Lung (tissue), 13 donors: ENCODE measurements around the gene RPUSD4. TPM values are rescaled to one million over a fixed set of nuclear protein-coding genes. Genes with fewer than 3 reads are reported as not detected.

Experiments
- ATAC-seq: fragments of 200-7000 bp; cut with Tn5 transposase; one replicate; pipeline ENCODE4 v1.9.1; 2020; ENCODE audit warnings: moderate number of reproducible peaks; ENCODE audit not compliant: insufficient read depth, low FRiP score
- DNase-seq, 3 donors: peaks; one replicate each; pipeline ENCODE4 v3.0.0-alpha.2; 2013 to 2017
- H3K27ac ChIP-seq, 2 donors: one replicate each; pipeline ENCODE4 v1.5.1; 2013; ENCODE audit warnings: mild to moderate bottlenecking in 2 of 2, moderate library complexity in 2 of 2, control low read depth in 1 of 2, inconsistent platforms in 1 of 2, low read depth in 1 of 2, low read length in 1 of 2
- H3K27me3 ChIP-seq, 3 donors: one replicate each; pipeline ENCODE4 v1.5.1; 2013; ENCODE audit warnings: low read length in 2 of 3; ENCODE audit not compliant: control insufficient read depth in 3 of 3, insufficient read depth in 3 of 3
- H3K36me3 ChIP-seq, 4 donors: one replicate each; pipeline ENCODE4 v1.5.1; 2013; ENCODE audit warnings: low read length in 4 of 4, mild to moderate bottlenecking in 1 of 4, moderate library complexity in 1 of 4; ENCODE audit not compliant: control insufficient read depth in 4 of 4, insufficient read depth in 4 of 4
- H3K4me1 ChIP-seq, 5 donors: one replicate each; pipeline ENCODE4 v1.5.1; 2013; ENCODE audit warnings: low read length in 5 of 5, mild to moderate bottlenecking in 2 of 5, moderate library complexity in 1 of 5; ENCODE audit not compliant: control insufficient read depth in 5 of 5, insufficient read depth in 5 of 5
- H3K4me3 ChIP-seq: one replicate; pipeline ENCODE4 v1.5.1; 2013; ENCODE audit warnings: mild to moderate bottlenecking, control low read depth, moderate library complexity
- H3K9ac ChIP-seq, 2 donors: one replicate each; pipeline ENCODE4 v1.5.1; 2013; ENCODE audit warnings: low read length in 2 of 2, control low read depth in 1 of 2; ENCODE audit not compliant: insufficient read depth in 1 of 2
- H3K9me3 ChIP-seq, 4 donors: one replicate each; pipeline ENCODE4 v1.5.1; 2013; ENCODE audit warnings: low read length in 3 of 4, mild to moderate bottlenecking in 1 of 4, moderate library complexity in 1 of 4; ENCODE audit not compliant: control insufficient read depth in 4 of 4, insufficient read depth in 3 of 4
- CTCF ChIP-seq: IDR thresholded peaks from 2 replicates; pipeline ENCODE4 v1.5.1; 2012; ENCODE audit warnings: mild to moderate bottlenecking; ENCODE audit errors: control extremely low read depth, extremely low read depth
- WGBS, 2 donors: extraction: QIAGEN DNeasy Blood & Tissue Kit; methylation state at CpG; one replicate each; pipeline ENCODE4 v1.1.7; 2013; 5-methylcytosine and 5-hydroxymethylcytosine counted together
- polyA plus RNA-seq, 2 donors: library from polyadenylated mRNA; stranded (reverse); fragments of 200-250 nt; gene quantifications; one replicate each; pipeline ENCODE4 v1.2.1, GENCODE V29; 2013
- small RNA-seq: library from RNA; depleted of rRNA; stranded (forward); fragments of <200 nt; gene quantifications from one replicate; pipeline ENCODE3, GENCODE V24; 2014; ENCODE audit warnings: low replicate concordance
- total RNA-seq, 2 donors: library from RNA; depleted of rRNA in 1 of 2; stranded (reverse); fragments of >200 nt in 1 of 2; gene quantifications; one replicate each; pipeline ENCODE4 v1.2.1, GENCODE V29; 2014 to 2021
- donor health status: control.
- donor health status: control.
- donor health status: Bipolar disorder and iron deficiency.
- donor health status: healthy.
- donor health status: DM: yes; HTN: yes; CAD: no.

RPUSD4 gene
- total and polyA plus RNA-seq, 4 donors: 13.3 to 27.8 (median 19.8) TPM

GRCh38 chr11:126152152-126152551, 59.3 kb downstream of the RPUSD4 start:
- no peak overlapping the region for H3K9ac ChIP-seq
- no peak overlapping the region for H3K4me3 ChIP-seq
- no peaks in the 10 kb centered on the region for H3K36me3 ChIP-seq
- H3K9me3 ChIP-seq: peaks cover 0 to 4% (median under 1%) of the 10 kb centered on the region in 4 donors
- ATAC-seq: no peak
- DNase-seq: no peak
- peaks cover 0 to 38% (median 19%) of the 10 kb centered on the region in 5 donors for H3K4me1 ChIP-seq
- H3K27ac ChIP-seq: no peak overlapping the region
- no peak for TF ChIP-seq CTCF
- 90 to 97% methylated on average over 1 of the region's 1 CpG for WGBS, 2 donors
- H3K27me3 ChIP-seq: no peaks in the 10 kb centered on the region

Small RNA genes within 50 kb of the gene (small RNA-seq; reads per million reads assigned to genes)
- not detected for gene AP001893.2
- gene RN7SL351P: not detected
- not detected for gene RNU4-86P

Other genes starting within 250 kb of the RPUSD4 start
- gene CDON, start 148.8 kb downstream of the RPUSD4 start, total RNA-seq: 10 to 100 TPM; 17.8 to 25.6 TPM
- gene CDON, start 148.8 kb downstream of the RPUSD4 start, polyA plus RNA-seq: 1 to 10 TPM; 1.5 to 1.9 TPM
- gene FAM118B, start 132 bp upstream of the RPUSD4 start, total RNA-seq: 10 to 100 TPM; 23.0 to 24.3 TPM
- 10 to 100 TPM; 10.8 to 18.4 TPM for gene FAM118B, start 132 bp upstream of the RPUSD4 start, polyA plus RNA-seq
- gene SRPRA, start 57.2 kb upstream of the RPUSD4 start, total RNA-seq: 100 to 1,000 TPM in 1 of 2 donors, 10 to 100 TPM in 1; 51.7 to 145 TPM
- gene SRPRA, start 57.2 kb upstream of the RPUSD4 start, polyA plus RNA-seq: 100 to 1,000 TPM in 1 of 2 donors, 10 to 100 TPM in 1; 57.5 to 107 TPM
- 10 to 100 TPM; 18.0 to 28.4 TPM for gene FOXRED1, start 57.5 kb upstream of the RPUSD4 start, total RNA-seq
- 10 to 100 TPM; 19.3 to 22.2 TPM for gene FOXRED1, start 57.5 kb upstream of the RPUSD4 start, polyA plus RNA-seq
- 10 to 100 TPM; 10.9 to 12.5 TPM for gene TIRAP, start 71.4 kb upstream of the RPUSD4 start, total RNA-seq
- gene TIRAP, start 71.4 kb upstream of the RPUSD4 start, polyA plus RNA-seq: 1 to 10 TPM; 5.5 to 8.6 TPM
- 10 to 100 TPM; 10.7 to 20.4 TPM for gene DCPS, start 92.4 kb upstream of the RPUSD4 start, total RNA-seq
- 10 to 100 TPM; 20.4 to 26.3 TPM for gene DCPS, start 92.4 kb upstream of the RPUSD4 start, polyA plus RNA-seq
- gene ST3GAL4, start 144.0 kb upstream of the RPUSD4 start, total RNA-seq: 10 to 100 TPM; 31.5 to 31.9 TPM
- 10 to 100 TPM; 23.6 to 38.3 TPM for gene ST3GAL4, start 144.0 kb upstream of the RPUSD4 start, polyA plus RNA-seq